NAMALWA (cell line): ENCODE results near the gene ILF2.
"Not testable (repeated sequence)": the region's sequence is repeated elsewhere in the genome, so short reads cannot be mapped to it uniquely, and the experiment has no call there.

Experiments used
- DNase-seq: peaks from one replicate; pipeline ENCODE4 v3.0.0-alpha.2; 2015; ENCODE audit warnings: low spot score

Gene ILF2

DNA sequence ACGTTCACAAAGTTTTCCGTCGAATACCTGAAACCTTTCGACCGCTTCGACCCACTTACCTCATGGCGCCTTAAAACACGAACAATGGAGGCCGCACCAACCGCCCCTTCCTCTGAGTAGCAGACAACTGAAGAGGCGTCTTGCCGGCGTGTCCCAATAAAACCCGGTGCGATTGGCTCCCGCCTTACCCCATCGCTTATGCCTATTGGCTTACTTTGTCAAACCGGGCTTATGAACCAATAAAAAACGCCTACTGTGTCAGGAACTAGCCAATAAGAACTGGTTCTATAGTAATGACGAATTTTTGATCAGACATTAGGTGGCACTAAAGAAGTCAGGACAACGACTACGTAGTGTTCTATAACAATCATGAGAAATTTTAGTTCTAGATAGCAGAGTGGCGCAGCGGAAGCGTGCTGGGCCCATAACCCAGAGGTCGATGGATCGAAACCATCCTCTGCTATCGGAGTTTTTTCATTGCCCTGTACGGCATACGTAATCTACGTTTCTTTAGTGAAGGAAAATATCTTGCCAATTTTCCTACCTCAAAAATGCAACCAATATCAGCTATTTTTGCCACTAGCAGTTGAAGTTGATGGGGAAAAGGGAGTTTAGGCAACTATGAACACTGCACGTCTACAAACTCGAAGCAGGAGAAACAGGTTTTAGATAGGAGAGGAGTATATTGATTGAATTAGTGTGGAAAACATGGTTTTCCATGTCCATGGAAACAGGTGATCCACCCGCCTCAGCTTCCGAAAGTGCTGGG, at the start of gene ILF2:
Gene ILF2 (minus strand): TSS at position 135 of the 769 bp plus-strand sequence. CDS start 71 bp downstream, at position 64.
- peak; percentile 100 for DNase-seq

DNA sequence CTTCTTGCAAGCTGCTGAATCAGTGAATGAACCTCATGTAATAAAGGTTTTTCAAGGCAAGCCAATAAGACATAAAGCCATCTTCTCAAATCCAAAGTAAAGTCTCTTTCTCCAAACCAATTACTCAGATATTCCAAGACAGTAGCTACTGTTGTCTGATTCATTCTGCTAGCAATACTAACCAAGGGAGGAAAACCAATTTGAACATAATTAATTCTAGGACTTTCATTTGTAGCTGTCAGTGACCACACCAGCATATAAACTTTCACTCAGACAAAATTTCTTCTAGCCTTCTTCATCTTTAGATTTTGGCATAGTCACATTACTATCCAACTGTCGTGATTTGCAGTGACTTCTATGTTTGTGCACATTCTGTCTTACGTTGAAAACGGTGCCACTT, 46.5 kb upstream of the ILF2 start:
- DNase-seq, result no peak

DNA sequence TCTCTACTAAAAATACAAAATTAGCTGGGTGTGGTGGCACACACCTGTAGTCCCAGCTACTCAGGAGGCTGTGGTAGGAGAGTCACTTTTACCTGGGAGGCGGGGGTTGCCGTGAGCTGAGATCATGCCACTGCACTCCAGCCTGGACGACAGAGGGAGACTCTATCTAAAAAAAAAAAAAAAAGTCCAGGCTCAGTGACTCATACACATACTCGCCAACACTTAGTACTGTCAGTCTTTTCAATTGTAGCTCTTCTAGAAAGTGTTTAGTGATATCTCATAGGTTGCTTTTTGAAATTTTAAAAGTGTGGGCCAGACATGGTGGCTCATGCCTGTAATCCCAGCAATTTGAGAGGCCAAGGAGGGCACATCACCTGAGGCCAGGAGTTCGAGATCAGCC, 45.4 kb upstream of the ILF2 start:
- DNase-seq, result not testable (repeated sequence)

DNA sequence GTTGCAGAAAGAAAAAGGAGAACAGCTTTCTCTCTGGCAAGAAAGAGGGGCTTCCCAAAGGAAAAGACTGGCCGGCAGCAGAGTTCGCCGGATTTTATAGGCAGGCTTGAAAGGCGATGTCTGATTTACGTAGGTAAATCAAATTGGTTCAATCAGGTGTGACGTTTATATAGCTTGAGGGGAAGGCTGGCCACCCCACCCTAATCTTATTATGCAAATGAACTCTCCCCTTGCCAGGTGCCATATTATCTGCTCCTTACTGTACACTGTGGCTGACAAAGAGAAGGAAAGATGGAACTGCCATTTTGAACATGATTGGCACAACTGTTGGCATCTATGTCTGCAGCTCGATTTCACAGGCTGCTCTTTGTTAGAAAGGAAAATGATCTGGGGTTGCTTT, 40.2 kb upstream of the ILF2 start:
- no peak for DNase-seq

DNA sequence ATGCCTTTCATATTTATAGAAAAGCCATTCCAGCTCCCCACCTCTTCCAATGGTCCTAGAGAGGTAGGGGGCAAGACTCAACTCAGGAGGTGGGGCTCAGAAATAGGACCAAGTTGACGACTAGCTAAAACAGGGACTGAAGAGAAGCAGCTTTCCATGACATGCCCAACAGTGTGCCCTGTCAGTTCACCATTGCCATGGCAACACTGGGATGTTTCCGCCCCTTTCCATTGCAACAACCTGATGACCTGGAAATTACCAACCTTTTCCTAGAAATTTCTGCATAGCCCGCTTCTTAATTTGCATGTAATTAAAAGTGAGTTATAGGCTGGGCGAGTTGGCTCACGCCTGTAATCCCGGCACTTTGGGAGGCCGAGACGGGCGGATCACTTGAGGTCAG, 34.7 kb upstream of the ILF2 start:
- no peak for DNase-seq

DNA sequence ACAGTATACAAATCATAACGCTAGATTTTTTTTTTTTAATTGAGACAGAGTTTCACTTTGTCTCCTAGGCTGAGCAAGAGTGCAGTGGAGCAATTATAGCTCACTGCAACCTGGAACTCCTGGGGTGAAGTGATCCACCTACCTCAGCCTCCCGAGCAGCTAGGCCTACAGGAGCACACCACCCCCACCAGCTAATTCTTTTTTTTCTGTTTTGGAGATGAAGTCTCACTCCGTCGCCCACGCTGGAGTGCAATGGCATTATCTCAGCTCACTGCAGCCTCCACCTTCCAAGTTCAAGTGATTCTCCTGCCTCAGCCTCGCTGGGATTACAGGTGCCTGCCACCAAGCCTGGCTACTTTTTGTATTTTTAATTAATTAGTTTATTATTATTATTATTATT, 29.0 kb upstream of the ILF2 start:
- DNase-seq, result no peak

DNA sequence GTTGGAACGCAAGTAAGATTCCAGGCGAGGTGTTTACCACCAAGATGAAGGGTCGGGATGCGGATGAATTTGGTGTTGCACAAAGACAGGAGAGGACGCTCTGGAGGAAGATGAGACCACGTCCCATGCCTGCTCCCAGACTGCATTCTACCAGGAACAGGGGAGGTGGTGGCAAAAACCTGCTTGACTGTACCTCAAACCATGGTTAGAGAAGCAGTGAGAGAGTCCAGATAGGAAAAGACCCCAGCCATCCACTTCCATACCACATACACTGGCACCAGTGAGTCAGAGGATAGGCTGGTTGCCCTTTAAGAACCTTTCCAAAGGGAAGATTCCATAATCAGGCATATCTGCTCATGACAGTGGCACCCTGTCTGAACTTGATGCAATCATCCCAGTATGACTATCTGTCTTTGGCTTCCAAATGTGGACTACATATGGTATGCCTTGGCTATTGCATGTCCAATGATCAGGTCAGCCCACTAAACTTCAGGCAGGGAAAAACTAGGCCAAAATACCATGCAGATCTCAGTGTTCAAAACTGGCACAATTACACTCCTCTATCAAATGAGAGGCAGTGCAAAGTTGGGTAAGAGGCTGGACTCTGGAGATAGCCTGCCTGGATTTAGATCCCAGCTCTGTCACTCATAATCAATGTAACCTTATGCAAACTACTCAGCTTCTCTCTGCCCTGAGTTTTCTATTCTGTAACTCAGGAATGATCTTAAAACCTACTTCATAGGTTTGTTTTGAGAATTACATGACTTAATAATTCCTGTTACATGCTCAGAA, 28.3 kb upstream of the ILF2 start:
- no peak for DNase-seq

DNA sequence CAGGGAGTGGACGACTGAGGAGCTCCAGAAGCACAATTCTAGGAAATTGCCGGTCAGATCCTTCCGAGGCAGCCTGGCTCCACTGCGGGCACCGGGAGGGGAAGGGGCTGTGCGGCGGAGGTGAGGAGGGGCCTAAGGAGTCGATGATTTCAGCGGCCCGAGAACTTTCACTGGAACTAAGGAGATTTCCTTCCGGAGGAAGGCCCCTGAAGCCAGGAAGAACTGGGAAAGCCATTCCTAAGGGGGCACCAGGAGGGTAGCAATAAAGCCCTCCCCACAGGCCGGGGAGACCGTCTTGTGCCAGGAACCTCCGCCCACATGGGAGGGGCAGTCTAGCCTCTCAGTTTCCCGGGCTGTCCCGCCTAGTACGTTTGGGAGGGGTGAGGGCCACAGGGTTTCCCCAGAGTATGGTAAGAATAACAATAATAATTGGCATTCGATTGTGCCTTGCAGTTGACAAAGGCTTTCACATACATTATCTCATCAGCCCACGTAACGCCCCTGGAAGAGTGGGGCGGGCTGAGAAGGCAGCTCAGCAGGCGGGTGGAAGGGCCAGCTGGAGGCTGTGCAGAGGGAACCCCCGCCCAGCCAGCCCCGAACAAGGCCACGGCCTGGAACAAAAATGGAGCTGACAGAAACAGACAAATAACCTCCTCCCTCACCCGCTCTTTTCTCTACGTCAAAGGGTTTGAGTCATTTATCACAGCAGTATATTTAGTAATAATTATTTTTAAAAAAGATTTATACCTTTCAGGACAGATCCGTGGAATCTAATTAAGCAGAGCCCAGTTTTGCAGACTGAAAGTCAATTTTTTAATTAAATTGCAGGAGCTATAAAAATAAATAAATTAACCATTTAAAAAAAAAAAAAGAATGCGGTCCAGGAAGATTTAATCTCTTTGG, 27.5 kb upstream of the ILF2 start:
- DNase-seq, result no peak

DNA sequence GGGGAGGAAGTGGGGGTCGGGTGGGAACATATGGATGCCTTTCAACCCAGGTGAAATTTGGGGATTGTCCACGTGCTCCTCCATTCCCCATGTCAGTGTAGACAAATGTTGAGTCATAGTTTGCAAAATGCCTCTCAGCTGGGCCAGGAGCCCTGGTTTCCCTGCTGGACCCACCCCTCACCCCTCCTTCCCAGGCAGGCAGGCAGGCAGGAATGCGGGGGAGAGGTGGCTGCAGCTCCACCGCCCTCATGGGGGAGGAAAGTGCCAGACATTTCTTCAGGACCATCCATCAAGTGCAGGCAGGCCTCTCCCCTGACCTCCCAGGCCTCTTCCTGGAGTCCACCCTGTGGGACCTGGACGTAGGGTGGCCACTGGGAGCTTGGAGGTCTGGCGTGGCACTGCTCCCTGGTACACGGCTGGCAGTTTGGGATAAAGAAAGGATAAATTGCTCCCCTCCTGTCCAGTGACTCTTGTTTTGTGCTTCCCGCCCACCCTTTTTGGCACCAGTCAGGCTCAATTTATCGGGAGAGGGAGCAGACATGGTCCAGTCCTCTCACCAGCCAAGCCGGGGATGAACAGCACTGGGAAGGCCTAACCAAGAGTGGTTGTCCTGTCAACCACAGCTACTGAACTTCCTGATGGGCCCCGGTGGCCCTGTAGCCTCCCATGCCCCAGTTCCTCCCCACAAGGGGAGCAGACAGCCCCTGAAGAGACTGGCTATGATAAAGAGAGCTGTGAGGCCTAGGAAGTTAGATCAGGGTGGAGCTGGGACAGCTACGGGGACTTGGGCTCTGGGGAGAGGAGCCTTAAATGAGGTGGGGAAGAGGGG, 26.6 kb upstream of the ILF2 start:
- DNase-seq, result no peak

DNA sequence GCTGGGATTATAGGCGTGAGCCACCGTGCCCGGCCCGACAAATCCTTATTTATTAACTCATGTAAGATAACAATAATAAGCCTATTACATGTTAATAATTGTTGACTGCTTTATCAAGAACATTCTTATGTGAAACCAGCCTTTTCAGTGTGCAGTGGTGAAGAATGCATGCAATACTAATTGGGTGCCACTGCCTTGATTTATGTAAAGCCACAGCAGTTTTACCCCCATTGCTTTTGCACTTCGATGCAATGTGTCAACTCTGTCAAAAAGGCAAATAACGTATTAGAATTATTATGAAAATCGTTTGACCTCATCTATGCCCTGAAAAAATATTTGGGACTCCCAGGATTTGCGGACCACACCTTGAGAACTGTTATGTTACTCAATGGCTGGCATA, 25.9 kb upstream of the ILF2 start:
- no peak for DNase-seq

DNA sequence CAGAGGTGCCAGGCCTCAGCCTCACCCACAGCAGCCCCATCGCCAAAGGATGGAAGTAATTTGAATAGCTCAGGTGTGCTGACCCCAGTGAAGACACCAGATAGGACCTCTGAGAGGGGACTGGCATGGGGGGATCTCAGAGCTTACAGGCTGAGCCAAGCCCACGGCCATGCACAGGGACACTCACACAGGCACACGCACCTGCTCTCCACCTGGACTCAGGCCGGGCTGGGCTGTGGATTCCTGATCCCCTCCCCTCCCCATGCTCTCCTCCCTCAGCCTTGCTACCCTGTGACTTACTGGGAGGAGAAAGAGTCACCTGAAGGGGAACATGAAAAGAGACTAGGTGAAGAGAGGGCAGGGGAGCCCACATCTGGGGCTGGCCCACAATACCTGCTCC, 22.7 kb upstream of the ILF2 start:
- DNase-seq, result no peak

DNA sequence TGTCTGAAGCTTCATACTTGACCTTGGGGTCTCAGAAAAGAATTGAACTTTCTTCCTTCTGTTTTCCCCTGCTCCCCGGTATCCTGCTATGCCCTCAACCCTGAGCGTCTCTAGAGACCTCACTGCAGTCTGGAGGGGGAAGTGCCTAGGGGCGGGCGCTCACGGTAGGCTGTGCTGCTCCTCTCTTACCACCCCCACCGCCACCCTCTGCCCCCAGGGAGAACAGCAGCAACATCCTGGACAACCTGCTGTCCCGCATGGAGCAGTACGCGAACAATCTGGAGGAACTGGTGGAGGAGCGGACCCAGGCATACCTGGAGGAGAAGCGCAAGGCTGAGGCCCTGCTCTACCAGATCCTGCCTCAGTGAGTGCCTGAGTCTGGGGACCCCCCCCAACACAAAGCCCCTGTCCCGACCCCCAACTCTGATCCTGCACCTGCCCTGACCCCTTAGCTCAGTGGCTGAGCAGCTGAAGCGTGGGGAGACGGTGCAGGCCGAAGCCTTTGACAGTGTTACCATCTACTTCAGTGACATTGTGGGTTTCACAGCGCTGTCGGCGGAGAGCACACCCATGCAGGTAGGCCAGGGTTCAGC, 18.0 kb upstream of the ILF2 start:
- DNase-seq, result no peak

DNA sequence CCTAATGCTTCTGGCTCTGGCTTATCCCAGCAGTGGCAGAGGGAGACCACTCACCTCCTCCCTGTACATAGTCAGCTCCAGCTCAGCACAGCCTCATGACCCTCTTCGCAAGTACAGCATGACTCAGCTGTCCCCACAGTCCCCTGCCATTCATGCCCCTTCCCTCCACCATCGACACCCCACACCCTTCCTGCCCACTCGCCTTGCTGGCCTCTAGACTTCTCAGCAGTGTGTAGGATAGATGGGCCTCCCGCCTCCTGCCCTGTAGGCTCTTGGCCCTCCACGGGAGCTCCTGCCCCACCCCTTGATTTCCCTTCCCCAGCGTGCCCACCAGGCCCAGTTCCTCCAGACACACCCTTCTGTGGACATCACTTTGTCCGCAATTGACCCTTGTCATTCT, 17.5 kb upstream of the ILF2 start:
- DNase-seq, result no peak

DNA sequence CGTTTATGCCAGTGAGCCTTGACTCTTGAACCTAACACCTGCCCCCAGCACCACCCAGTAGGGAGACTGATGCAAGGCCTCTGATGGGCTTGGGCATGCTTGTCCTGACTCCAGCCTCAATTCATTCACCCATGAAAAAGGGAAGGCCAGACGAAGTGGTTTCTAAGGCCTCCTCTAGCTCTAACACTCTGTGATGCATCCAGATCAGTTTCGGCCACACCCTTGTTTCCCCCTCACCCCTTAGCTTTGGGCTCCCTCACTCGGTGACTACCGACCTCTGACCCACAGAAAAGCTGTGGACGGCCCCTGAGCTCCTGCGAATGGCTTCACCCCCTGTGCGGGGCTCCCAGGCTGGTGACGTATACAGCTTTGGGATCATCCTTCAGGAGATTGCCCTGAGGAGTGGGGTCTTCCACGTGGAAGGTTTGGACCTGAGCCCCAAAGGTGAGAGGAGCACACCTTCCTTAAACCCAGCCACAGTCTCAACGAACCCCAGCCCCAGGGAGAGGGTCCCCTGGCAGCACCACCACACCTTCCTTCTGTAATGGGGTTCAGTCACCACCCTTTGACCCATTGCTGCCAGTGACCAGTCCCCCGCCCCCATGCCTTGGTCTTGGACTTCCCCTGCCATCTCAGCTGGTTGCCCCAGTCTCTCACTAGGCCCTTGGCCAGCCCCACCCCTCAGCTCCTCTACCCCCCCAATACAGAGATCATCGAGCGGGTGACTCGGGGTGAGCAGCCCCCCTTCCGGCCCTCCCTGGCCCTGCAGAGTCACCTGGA, 16.7 kb upstream of the ILF2 start:
- DNase-seq, result no peak

DNA sequence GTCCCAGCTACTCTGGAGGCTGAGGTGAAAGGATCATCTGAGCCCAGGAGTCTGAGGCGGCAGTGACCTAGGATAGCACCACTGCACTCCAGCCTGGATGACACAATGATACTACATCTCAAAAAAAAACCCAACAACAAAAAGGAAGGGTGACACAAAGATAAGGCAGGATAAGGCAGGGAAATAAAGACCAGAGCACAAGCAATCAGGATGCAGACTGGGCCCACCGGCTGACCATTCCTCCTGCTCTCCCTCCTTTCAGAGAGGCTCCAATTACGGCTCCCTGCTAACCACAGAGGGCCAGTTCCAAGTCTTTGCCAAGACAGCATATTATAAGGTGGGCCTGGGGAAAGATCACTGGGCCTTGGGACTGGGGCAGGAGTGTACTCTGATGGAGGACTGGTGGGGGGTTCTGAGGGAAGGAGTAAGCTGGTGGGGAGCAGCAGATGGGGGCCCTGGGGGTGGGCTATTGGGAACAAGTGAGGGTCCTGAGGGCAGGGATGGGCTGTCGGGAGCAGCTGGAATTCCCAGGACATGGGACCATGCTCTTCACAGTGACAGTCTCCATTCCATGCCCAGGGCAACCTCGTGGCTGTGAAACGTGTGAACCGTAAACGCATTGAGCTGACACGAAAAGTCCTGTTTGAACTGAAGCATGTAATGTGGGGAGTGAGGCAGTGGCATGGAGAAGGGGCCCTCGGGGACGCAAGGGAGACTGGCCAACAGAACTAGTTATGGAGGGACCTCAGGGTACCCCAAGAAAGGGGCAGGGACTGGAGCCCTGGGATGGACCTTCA, 14.9 kb upstream of the ILF2 start:
- DNase-seq, result no peak

DNA sequence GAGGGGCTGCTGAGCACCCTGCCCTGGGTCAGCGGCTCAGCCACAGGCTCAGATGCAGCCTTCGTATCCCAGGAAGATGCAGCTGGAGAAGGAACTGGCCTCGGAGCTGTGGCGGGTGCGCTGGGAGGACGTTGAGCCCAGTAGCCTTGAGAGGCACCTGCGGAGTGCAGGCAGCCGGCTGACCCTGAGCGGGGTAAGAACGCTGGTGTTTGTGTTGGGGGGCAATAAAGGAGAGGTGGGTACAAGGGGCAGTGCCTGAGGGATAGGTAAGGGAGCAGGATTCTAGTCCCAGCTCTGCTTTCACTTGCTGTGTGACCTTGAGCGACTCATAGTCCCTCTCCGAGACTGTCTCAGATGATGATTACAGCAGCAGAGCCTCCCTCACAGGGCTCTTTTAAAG, 14.1 kb upstream of the ILF2 start:
- DNase-seq, result no peak

DNA sequence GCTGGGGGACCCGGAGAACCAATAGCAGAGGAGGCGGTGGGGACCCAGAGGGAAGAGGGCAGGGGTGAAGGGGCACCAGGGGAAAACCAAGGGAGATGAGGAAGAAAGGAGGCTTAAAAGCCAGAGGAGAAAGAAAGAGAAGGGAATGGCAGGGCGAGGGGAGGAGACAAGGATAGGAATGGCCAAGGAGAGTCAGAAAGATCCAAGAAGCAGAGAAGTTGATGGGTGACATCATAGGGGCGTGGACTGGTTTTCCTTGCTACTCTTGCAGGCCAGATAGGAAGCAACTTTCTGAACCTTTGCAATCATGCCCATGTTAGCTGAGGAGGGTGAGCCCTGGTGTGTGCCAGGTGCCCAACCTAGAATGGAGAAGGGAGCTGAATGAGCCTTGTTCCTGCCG, 13.1 kb upstream of the ILF2 start:
- no peak for DNase-seq

DNA sequence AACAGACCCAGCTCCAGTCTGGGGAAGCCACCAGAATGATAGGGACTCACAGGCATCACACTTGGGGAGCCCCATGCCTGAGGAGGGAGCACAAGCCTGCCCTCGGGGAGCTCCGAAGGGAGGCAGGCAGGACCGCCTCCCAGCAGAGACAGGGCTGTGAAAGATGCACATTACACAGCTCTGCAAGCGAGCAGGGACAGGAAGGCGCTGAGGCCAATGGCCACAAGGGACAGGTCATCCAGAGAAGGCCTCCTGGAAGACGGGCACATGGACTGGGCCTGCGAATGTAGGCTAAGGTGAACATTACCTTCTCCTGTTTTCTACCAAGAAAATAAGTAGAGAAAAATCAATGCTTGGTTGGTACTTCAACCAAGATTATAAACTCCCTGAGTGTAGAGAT, 11.9 kb upstream of the ILF2 start:
- DNase-seq, result no peak

DNA sequence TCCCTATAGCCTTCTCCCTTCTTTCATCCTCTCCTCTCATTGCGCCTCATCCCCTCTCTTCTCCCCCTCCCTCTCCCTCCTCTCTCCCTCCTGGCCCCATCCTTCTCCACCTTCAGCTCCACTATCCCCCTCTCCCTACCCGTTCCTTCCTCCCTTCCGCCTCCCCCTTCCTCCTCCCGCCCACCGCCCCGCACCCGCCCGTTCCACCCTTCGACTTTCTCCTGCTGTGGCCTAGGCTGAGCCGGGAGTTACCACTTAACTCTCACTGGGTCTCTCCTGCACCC, 9.3 kb upstream of the ILF2 start:
- DNase-seq, result no peak
